Measurements from ENCODE around the gene TRAIP. TPM values are rescaled to one million over a fixed set of nuclear protein-coding genes. Genes with fewer than 3 reads are reported as not detected.

Gene TRAIP
- polyA plus RNA-seq, 1 donor = 7.4 TPM

DNA sequence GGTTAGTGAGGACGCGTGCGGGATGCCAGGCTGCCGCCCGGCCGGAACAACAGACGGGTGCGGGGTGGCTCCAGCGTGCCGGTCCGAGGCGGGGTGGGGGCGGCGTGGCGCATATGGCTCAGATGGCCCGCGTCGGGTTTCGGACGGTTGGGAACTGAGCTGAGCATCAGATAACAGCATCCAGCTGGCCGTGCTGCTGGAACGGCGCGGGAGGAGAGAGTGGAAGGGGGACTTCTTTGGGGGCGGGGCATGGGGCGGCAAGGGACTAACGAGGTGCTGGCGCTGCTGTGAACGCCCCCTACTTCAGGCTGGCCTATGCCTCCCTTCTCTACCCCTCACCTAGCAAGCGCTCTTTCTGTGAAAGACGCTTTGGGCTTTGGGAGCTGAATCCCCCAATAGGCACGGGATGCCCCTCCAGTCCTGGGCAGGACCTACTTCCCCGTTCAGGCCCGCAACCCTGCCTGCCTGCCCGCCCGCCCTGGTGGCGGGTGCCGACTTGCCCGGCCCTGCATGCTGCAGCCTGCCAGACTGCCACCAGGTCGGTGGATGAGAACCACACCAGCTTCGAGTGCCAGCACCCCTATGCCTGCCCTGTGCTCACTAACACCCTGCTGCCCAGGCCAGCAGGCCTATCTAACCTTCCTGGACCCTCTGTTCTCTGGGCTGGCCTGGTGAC, 52.8 kb downstream of the TRAIP start:
- H3K4me1 ChIP-seq (ENCODE audit: control insufficient read depth, insufficient read depth, low read length) = peaks cover 31% of the 10 kb centered on the region
- no peak for DNase-seq
- peak overlapping the region; percentile 75 for H3K27ac ChIP-seq (ENCODE audit: low read length)
- WGBS (ENCODE audit: insufficient coverage, low lambda C conversion rate) = no CpG with 5 or more reads among the region's 41 CpGs
- H3K9me3 ChIP-seq (ENCODE audit: control insufficient read depth, low read depth, low read length) = no peaks in the 10 kb centered on the region
- peak overlapping the region; percentile 90 for H3K4me3 ChIP-seq (ENCODE audit: low read length)
- H3K36me3 ChIP-seq (ENCODE audit: control insufficient read depth, insufficient read depth, low read length) = peaks cover 6% of the 10 kb centered on the region
- H3K27me3 ChIP-seq (ENCODE audit: control insufficient read depth, insufficient read depth, low read length) = peaks cover 23% of the 10 kb centered on the region

DNA sequence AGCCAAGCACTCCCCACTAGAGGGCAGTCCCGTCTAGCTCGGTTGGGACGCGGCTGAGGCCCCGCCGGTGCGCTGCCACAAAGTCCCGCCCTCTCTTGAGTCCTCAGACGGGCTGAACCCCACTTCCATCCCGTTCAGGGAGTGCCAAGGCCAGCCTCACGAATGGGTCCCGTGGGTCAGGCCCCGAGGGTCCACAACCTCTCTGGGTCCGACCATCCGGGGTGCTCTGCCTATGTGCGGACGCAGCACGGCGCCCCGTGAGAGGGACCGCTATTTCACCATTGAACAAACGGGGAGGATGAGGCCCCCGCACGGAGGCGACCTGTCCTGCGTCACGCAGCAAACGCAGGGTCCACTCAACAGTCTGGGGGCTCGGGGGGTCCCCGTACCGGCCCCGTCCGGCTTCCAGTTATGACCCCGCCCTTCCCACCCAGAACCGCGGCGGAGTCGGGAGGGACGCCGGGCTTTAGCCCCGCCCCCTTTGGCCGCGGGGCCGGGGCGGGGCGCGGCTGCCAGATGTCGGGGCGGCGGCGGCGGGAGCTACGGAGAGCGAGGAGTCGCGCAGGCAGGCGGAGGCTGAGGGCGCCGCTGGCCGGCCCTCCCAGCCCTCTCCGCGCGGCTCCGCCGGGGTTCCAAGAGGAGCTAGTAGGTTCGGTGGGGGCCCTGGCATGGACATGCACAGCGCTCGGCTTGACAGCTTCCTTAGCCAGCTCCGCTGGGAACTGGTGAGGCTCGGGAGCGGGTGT, 53.5 kb downstream of the TRAIP start, which contains the start of gene INKA1:
Gene INKA1 (plus strand): TSS at position 543 of the 746 bp plus-strand sequence. CDS start 132 bp downstream, at position 675.
- Histone ChIP-seq H3K9me3 (ENCODE audit: control insufficient read depth, low read depth, low read length) (no peaks in the 10 kb centered on the region), H3K27ac (ENCODE audit: low read length) (peak within 1 kb of the TSS; percentile 88), H3K4me3 (ENCODE audit: low read length) (peak within 1 kb of the TSS; percentile 90), H3K36me3 (ENCODE audit: control insufficient read depth, insufficient read depth, low read length) (peaks cover 5% of the 10 kb centered on the region), H3K4me1 (ENCODE audit: control insufficient read depth, insufficient read depth, low read length) (peaks cover 31% of the 10 kb centered on the region), H3K27me3 (ENCODE audit: control insufficient read depth, insufficient read depth, low read length) (peaks cover 23% of the 10 kb centered on the region)
- DNase-seq = peak; percentile 82 to 89
- no CpG with 5 or more reads among the region's 71 CpGs for WGBS (ENCODE audit: insufficient coverage, low lambda C conversion rate)

DNA sequence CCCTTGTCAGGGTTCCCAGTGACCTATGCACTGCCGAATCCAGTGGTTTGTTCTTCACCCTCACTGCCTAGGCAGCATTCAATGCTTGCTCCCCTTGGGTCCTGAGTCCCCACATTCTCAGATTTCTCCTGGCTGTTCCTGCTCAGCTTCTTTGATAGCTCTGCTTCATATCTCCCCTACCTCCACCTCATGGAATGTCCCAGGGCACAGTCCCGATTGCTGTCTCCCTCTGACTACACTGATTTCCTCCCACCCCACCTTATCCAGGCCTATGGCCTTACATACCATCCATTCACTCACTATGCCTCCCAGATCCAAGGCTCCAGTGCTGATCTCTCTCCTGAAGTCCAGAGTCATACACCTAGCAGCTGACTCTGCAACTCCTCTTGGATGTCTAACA, 55.2 kb downstream of the TRAIP start:
- WGBS (ENCODE audit: insufficient coverage, low lambda C conversion rate) = no CpG with 5 or more reads among the region's 2 CpGs
- no peak overlapping the region for H3K27ac ChIP-seq (ENCODE audit: low read length)
- no peaks in the 10 kb centered on the region for H3K9me3 ChIP-seq (ENCODE audit: control insufficient read depth, low read depth, low read length)
- H3K4me3 ChIP-seq (ENCODE audit: low read length) = no peak overlapping the region
- peaks cover 3% of the 10 kb centered on the region for H3K36me3 ChIP-seq (ENCODE audit: control insufficient read depth, insufficient read depth, low read length)
- peaks cover 23% of the 10 kb centered on the region for H3K27me3 ChIP-seq (ENCODE audit: control insufficient read depth, insufficient read depth, low read length)
- H3K4me1 ChIP-seq (ENCODE audit: control insufficient read depth, insufficient read depth, low read length) = peaks cover 17% of the 10 kb centered on the region
- no peak for DNase-seq

DNA sequence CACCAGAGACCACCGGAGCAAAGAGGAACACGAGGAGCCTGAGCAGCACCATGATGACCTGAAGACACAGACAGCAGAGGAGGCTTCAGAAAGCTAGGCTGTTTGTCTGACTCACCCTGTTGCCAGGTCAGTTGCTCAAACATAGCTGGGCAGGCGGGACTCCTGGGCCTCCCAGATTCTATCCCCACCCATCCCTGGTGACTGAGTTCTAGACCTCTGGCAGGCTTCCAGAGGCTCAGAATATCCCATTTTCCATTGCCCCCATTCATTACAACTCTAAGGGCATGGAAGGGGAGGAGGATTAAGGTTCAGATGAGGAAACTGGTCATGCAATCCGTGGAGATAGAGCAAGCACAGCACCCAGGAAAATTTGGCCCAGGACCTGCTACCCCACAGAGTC, 56.6 kb downstream of the TRAIP start, which contains the start of gene CDHR4:
Gene CDHR4 (minus strand): TSS at position 113 of the 400 bp plus-strand sequence. CDS start 61 bp downstream, at position 52.
- Histone ChIP-seq H3K27ac (ENCODE audit: low read length) (no peak within 1 kb of the TSS), H3K27me3 (ENCODE audit: control insufficient read depth, insufficient read depth, low read length) (peaks cover 23% of the 10 kb centered on the region), H3K36me3 (ENCODE audit: control insufficient read depth, insufficient read depth, low read length) (no peaks in the 10 kb centered on the region), H3K4me1 (ENCODE audit: control insufficient read depth, insufficient read depth, low read length) (peaks cover 9% of the 10 kb centered on the region), H3K4me3 (ENCODE audit: low read length) (no peak within 1 kb of the TSS), H3K9me3 (ENCODE audit: control insufficient read depth, low read depth, low read length) (no peaks in the 10 kb centered on the region)
- DNase-seq = no peak
- no CpG with 5 or more reads among the region's 4 CpGs for WGBS (ENCODE audit: insufficient coverage, low lambda C conversion rate)

DNA sequence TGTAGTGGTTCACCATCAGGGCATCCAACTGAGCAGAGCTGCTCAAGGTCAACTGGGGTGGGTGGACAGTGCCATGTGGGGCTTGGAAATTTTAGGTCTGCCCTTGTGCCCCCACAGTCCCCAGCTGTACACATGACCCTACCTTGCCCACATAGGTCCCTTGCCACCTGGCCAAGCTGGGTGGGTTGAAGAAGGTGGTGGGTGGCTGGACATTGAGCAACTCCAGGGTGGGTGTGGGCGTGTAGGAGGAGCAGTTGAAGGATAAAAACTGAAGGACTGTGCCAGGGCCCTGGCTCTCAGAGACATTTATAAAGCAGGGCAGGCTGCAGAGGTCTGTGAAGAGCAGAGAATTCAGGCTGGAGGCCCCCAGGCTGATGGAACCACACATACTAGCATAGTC, 57.3 kb downstream of the TRAIP start:
- no peak overlapping the region for H3K4me3 ChIP-seq (ENCODE audit: low read length)
- no peaks in the 10 kb centered on the region for H3K9me3 ChIP-seq (ENCODE audit: control insufficient read depth, low read depth, low read length)
- no CpG with 5 or more reads among the region's 1 CpG for WGBS (ENCODE audit: insufficient coverage, low lambda C conversion rate)
- DNase-seq = no peak
- H3K36me3 ChIP-seq (ENCODE audit: control insufficient read depth, insufficient read depth, low read length) = no peaks in the 10 kb centered on the region
- H3K4me1 ChIP-seq (ENCODE audit: control insufficient read depth, insufficient read depth, low read length) = peaks cover 8% of the 10 kb centered on the region
- H3K27me3 ChIP-seq (ENCODE audit: control insufficient read depth, insufficient read depth, low read length) = peaks cover 19% of the 10 kb centered on the region
- H3K27ac ChIP-seq (ENCODE audit: low read length) = no peak overlapping the region

DNA sequence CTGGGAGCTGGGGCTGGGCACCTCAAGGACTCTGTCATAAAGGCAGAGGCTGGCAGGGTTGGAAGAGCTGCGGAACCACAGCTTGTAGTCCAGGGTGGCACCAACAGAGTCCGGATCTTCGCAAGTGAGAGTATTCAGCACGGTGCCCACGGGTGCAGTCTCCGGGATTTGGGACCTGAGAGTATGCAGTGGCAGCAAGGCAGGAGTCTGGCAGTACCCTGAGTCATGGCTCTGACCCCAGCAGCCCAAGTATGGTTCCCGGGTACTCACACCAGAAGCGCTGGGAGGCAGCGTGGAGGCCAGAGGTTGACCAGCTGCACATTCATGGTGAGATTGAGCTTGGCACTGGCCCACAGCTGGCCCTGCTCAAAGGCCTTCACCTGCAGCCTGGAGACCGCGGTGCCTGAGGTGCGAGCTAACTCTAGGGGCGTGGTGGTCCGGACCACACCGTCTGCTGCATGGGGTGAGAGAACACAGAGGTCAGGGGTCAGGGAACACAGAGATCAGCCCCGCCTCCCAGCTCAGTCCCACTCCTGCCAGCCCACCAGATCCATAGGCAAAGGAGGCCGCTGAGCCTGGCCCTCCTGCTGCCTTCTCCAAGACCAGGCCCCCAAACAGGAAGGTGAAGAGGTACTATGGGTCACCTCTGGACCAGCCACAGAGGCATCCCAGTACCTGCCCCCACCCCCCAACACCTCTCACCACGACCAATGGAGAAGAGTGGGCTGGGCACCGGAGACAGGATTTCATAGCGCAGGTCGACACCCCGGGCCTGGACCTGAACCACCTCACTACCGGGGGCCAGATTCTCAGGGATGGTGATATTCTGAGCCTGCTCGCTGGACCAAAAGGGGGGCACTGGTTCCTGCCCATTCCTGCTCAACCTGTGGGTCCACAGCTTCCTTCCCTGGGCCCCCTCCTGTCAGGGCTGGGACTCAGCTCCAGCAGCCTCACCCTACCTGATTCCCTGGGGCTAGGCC, 61.1 kb downstream of the TRAIP start:
- Histone ChIP-seq H3K27me3 (ENCODE audit: control insufficient read depth, insufficient read depth, low read length) (peaks cover 2% of the 10 kb centered on the region), H3K36me3 (ENCODE audit: control insufficient read depth, insufficient read depth, low read length) (no peaks in the 10 kb centered on the region), H3K4me1 (ENCODE audit: control insufficient read depth, insufficient read depth, low read length) (no peaks in the 10 kb centered on the region), H3K9me3 (ENCODE audit: control insufficient read depth, low read depth, low read length) (no peaks in the 10 kb centered on the region), H3K27ac (ENCODE audit: low read length) (no peak overlapping the region), H3K4me3 (ENCODE audit: low read length) (no peak overlapping the region)
- no peak for DNase-seq
- no CpG with 5 or more reads among the region's 24 CpGs for WGBS (ENCODE audit: insufficient coverage, low lambda C conversion rate)

DNA sequence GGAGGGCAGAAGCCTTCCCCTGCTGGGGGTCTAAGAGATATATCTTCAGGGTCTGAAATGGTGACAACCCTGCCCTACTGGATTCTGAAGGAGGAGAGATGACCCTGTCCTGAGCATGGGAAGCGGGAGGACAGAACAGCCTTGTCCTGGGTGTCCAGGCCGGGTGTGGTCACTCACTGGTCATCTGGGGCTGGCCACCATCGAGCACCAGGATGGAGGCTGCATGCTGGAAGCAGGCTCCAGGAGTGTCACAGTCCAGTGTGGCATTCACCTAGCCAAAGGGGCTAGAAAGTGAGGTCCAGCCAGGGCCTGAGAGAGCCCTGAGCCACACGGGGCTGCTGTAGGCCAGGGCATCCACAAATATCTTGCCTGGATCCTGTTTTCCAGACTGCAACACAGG, 61.9 kb downstream of the TRAIP start:
- Histone ChIP-seq H3K4me3 (ENCODE audit: low read length) (no peak overlapping the region), H3K36me3 (ENCODE audit: control insufficient read depth, insufficient read depth, low read length) (no peaks in the 10 kb centered on the region), H3K27me3 (ENCODE audit: control insufficient read depth, insufficient read depth, low read length) (peaks cover 2% of the 10 kb centered on the region), H3K27ac (ENCODE audit: low read length) (no peak overlapping the region), H3K9me3 (ENCODE audit: control insufficient read depth, low read depth, low read length) (peaks cover 3% of the 10 kb centered on the region), H3K4me1 (ENCODE audit: control insufficient read depth, insufficient read depth, low read length) (no peaks in the 10 kb centered on the region)
- DNase-seq = no peak
- no CpG with 5 or more reads among the region's 4 CpGs for WGBS (ENCODE audit: insufficient coverage, low lambda C conversion rate)

DNA sequence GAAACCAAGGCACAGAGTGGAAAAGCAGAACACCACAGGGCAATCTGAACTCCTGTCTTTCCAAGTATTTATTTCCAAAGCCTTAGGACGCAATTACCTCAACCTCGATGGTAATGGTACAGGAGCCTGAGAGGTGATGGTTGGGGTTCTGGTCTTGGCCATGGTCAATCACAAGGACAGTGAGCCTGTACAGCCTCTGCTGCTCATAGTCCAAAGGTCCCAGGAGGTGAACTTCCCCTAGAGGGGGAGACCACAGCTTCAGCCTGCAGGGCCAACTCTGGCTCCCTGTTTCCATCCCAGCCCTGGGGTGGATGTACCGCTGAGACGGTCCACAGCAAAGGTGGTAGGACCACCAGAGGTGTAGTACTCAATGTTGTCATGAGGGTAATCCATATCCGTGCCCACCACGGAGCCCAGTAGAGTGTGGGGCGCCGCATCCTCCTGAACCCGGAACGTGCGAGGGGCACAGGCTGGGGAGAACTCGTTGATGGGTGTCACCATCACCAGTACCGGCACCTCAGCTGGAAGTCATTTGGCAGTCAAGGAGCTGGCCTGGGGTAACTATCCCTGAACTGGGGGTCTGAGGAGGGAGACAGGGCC, 62.8 kb downstream of the TRAIP start:
- Histone ChIP-seq H3K27me3 (ENCODE audit: control insufficient read depth, insufficient read depth, low read length) (peaks cover 2% of the 10 kb centered on the region), H3K9me3 (ENCODE audit: control insufficient read depth, low read depth, low read length) (peaks cover 3% of the 10 kb centered on the region), H3K27ac (ENCODE audit: low read length) (no peak overlapping the region), H3K36me3 (ENCODE audit: control insufficient read depth, insufficient read depth, low read length) (no peaks in the 10 kb centered on the region), H3K4me3 (ENCODE audit: low read length) (no peak overlapping the region), H3K4me1 (ENCODE audit: control insufficient read depth, insufficient read depth, low read length) (no peaks in the 10 kb centered on the region)
- DNase-seq = no peak
- WGBS (ENCODE audit: insufficient coverage, low lambda C conversion rate) = no CpG with 5 or more reads among the region's 13 CpGs

DNA sequence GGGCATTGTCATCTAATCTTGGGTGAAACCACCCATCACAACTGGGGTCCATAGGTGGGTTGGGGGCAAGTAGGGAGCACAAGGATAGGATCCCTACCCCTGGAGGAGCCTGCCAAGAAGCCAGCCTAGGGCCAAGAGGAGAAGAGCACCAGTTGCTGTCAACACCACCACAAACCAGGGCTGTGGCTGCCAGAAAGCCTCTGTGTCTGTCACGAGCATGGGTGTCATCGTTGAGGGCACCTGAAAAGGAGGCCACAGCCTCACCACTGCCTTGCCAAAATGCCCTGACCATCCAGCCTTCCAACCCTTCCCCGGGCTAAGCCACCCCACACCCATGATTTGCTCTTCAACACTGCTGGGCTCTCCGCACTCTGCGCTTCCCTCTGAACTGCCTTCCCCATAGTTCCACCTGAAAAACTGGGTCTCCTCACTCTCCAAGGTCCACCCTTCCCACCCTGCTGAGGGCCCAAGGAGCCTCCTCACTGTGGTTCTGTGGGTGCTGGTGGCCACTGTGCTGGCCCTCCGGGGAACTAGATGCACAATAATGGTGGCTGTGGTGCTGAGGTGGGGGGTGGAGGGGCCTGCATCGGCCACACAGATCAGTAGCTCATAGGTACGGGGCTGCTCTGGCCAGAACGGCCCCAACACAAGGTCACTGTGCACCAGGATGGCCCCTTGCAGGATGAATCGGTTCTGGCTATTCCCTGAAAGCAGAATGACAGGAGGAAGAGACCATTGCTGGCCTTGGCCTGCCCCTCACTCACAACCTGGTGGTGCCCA, 63.8 kb downstream of the TRAIP start:
- H3K36me3 ChIP-seq (ENCODE audit: control insufficient read depth, insufficient read depth, low read length) = no peaks in the 10 kb centered on the region
- H3K4me1 ChIP-seq (ENCODE audit: control insufficient read depth, insufficient read depth, low read length) = no peaks in the 10 kb centered on the region
- peaks cover 2% of the 10 kb centered on the region for H3K27me3 ChIP-seq (ENCODE audit: control insufficient read depth, insufficient read depth, low read length)
- no CpG with 5 or more reads among the region's 10 CpGs for WGBS (ENCODE audit: insufficient coverage, low lambda C conversion rate)
- no peak for DNase-seq
- H3K9me3 ChIP-seq (ENCODE audit: control insufficient read depth, low read depth, low read length) = peaks cover 3% of the 10 kb centered on the region
- H3K27ac ChIP-seq (ENCODE audit: low read length) = no peak overlapping the region
- H3K4me3 ChIP-seq (ENCODE audit: low read length) = no peak overlapping the region

All from large intestine (tissue), 3 donors.